HG03095 (cell line): Measurements from ENCODE around the gene RNF40.

Source experiments
- ATAC-seq: cut with Tn5 transposase; IDR thresholded peaks from one replicate; pipeline ENCODE4 v1.9.1; 2021; ENCODE audit warnings: moderate library complexity; ENCODE audit not compliant: unreplicated experiment

RNF40 gene

DNA sequence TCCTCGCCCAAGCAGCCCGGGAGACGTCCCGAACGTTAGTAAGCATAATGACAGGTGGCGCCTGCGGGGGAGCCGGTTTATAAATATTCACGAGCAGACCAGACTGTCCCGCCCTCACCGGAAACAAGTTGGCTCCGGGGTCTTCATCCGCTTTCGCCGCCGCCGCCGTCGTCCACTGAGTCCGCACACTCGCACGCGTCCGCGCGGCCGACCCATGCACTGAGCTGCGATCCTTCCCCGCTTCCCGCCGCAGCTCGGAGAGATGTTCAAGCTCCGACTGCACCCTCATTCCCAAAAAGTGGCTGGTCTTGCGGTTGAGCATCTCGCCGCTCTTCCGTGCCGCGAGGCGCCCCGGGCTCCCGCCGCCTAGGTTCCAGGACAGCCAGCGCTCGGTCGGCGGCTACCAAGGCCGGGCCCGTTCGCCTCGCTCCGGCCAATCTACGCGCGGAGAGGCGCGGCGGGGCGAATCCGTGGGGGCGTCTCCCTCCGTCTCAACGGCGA, 645 bp upstream of the RNF40 start:
- ATAC-seq, result no peak

DNA sequence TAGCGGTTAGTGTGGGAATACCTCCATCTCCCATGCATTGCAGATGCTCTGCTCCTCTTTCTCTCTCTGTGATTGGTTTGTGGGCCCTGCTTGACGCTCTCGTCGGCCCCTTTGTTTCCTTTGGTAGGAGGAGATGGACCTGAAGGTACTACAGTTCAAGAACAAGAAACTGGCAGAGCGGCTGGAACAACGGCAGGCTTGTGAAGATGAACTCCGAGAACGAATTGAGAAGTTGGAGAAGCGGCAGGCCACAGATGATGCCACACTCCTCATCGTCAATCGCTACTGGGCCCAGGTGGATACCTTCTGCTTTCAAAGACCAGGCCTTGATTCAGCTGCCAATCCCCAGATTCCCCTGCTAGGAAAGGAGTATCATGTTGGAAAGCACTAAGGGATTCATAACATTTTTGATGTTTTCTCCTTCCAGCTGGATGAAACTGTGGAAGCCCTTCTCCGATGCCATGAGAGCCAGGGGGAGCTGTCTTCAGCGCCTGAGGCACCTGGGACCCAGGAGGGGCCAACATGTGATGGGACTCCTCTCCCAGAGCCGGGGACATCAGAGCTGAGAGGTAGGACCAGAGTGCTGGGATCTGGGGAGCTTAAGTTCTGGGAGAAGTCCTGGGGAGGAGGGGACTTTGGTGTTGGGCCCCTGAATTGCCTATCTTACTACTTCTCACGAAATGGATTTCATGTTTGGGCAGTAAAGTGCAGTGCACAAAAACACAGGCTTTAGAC, 1.0 kb downstream of the RNF40 start:
- no peak for ATAC-seq

DNA sequence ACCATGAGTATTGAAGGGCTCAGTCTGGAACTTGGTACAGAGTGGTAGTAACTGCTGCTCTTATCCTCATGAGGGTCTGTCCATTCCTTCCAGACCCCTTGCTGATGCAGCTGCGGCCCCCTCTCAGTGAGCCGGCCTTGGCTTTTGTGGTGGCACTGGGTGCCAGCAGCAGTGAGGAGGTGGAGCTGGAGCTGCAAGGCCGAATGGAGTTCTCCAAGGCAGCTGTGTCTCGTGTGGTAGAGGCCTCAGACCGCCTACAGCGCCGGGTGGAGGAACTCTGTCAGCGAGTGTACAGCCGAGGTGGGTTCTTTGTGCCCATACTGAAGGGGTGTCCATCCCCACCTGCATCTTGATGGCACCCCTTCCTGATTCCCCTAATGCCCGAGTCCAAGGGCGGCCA, 2.0 kb downstream of the RNF40 start:
- no peak for ATAC-seq

DNA sequence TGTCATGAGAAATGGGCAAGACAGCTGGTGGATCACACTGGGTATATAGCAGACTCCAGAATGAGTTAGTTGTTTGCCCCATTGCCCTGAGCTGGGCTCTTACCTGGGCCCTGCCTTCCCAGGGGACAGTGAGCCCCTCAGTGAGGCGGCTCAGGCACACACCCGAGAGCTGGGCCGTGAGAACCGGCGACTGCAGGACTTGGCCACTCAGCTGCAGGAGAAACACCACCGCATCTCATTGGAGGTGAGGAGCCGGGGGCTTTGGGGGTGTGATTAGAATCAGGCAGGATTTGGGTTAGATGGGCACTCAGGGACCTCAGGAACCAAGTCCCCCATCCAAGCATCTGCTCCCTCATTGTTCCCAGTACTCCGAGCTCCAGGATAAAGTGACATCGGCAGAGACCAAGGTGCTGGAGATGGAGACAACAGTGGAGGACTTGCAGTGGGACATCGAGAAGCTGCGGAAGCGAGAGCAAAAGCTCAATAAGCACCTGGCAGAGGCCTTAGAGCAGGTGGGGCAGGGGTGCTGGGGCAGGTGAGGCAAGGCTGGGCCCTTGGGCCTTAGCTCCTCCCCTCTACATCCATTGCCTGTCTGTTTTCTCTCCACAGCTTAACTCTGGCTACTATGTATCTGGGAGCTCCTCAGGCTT, 2.8 kb downstream of the RNF40 start:
- ATAC-seq, result no peak

DNA sequence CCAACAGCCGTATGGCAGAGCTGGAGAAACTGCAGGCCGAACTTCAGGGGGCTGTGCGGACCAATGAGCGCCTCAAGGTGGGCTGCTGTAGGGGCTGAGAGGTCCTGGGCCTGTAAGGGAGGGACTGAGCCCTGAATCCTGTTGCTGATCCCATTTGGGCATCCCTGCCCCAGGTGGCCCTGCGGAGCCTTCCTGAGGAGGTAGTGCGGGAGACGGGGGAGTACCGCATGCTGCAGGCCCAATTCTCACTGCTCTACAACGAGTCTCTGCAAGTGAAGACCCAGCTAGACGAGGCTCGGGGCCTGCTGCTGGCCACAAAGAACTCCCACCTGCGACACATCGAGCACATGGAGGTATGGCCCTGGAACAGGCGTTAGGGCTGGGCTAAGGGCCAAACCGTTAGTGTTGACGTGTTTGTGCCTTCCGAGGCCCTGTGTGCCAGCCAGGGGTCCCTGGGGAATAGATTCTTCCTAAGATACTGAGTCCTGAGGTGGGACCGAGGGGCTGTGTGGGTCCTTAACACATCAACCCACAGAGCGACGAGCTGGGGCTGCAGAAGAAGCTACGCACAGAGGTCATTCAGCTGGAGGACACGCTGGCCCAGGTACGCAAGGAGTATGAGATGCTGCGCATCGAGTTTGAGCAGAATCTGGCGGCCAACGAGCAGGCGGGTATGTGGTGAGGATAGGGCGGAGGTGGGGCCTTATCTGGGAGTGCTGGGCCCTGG, 4.2 kb downstream of the RNF40 start:
- no peak for ATAC-seq

DNA sequence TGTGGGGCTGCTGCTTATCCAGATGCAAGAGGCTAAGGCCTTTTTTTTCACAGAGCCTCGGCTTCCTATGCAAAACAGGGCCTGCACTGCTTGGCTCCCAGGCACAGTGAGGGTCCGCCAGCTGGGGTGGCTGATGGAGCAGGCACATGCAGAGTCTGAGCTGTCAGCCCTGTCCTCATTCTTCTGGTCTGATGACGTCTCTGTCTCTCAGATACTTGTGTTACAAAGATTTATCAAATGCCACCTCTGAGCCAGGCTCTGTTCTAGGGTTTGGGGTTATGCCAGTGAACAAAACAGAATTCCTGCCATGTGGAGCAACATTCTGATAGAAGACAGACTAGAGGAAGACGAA, 4.8 kb downstream of the RNF40 start:
- no peak for ATAC-seq

DNA sequence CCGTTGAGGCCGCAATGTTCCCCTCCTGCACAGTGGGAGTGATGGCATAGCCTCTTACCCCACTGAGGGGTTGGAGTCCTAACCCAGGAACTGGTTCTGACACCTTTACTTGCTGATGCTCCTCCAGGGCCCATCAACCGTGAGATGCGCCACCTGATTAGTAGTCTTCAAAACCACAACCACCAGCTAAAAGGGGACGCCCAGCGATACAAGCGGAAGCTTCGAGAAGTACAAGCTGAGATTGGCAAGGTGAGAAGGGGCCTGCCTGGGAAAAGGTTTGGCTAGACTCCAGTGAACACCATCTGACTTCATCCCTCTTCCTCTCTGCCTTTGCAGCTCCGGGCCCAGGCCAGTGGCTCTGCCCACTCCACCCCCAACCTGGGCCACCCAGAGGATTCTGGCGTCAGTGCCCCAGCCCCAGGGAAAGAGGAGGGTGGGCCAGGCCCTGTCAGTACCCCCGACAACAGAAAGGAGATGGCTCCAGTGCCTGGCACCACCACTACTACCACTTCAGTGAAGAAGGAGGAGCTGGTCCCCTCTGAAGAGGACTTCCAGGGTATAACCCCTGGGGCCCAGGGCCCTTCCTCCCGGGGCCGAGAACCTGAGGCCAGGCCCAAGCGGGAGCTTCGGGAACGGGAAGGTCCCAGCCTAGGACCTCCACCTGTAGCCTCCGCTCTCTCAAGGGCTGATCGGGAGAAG, 5.8 kb downstream of the RNF40 start:
- no peak for ATAC-seq

DNA sequence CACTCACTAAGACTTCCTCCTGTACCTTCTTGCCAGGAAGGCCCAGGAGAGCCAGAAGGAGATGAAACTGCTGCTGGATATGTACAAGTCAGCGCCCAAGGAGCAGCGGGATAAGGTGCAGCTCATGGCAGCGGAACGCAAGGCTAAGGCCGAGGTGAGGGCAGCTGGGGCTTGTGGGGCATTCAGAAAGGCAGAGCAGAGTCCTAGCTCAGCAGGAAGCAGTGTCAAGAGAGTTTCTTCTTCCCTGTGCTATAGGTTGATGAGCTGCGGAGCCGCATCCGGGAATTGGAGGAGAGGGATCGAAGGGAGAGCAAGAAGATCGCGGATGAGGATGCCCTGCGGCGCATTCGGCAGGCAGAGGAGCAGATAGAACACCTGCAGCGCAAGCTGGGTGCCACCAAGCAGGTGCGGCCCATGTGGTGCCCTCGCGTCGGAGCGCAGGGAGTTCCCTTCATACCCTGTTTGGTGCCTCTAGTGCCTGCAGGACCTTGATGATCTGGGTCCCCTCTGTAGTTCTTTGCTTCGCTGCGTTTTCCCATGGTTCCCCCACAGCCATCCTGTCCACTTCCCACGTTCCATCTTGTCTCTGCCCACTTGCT, 6.6 kb downstream of the RNF40 start:
- ATAC-seq, result no peak

DNA sequence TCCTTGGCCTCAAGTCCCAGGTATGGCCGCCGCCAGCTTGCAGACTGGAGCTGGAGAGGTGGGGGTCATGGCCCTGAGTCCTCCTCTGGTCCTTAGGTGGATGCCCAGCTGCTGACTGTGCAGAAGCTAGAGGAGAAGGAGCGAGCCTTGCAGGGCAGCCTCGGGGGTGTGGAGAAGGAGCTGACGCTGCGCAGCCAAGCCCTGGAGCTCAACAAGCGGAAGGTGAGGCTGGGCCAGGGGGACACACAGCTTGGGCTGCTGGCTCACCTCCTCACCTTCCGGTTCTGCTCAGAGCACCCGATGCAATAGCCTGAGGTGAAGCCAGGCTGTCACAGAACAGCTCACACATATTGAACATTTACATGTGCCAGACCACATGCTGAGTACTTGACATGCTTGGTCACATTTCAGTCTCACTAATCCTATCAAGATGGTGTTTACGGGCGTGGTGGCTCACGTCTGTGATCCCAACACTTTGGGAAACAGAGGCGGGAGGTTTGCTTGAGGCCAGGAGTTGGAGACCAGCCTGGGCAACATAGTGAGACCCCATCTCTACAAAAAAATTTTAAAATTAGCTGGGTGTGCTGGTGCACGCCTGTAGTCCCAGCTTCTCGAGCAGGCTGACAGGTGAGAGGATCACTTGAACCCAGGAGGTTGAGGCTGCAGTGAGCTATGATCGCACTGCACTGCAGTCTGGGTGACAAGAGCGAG, 7.4 kb downstream of the RNF40 start:
- no peak for ATAC-seq

DNA sequence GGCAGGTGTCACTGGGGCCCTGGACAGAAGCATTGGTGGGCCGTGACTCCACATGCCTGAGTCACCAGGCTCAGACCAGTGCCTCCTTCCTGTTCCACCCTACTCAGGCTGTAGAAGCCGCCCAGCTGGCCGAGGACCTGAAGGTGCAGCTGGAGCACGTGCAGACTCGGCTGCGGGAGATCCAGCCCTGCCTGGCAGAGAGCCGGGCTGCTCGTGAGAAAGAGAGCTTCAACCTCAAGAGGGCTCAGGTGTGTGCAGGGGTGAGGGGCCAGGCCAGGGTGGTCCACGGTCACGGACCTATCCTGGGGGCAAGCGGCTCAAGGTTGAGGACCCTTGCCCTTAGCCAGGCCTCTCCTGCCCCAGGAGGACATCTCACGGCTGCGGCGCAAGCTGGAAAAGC, 9.6 kb downstream of the RNF40 start:
- no peak for ATAC-seq

DNA sequence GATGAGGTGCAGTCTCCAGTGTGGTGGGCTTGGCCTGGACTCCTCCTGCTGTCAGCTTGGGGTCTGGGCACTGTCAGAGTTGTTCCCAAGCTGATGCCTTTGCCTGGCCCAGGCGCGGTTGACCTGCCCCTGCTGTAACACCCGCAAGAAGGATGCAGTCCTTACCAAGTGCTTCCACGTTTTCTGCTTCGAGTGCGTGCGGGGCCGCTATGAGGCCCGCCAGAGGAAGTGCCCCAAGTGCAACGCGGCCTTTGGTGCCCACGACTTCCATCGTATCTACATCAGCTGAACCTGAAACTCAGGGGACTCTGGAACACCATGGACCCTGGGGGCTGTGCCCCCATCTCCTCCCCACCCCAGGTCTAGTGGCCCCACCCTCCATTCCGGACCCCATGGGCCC, 11.7 kb downstream of the RNF40 start:
- ATAC-seq, result no peak

DNA sequence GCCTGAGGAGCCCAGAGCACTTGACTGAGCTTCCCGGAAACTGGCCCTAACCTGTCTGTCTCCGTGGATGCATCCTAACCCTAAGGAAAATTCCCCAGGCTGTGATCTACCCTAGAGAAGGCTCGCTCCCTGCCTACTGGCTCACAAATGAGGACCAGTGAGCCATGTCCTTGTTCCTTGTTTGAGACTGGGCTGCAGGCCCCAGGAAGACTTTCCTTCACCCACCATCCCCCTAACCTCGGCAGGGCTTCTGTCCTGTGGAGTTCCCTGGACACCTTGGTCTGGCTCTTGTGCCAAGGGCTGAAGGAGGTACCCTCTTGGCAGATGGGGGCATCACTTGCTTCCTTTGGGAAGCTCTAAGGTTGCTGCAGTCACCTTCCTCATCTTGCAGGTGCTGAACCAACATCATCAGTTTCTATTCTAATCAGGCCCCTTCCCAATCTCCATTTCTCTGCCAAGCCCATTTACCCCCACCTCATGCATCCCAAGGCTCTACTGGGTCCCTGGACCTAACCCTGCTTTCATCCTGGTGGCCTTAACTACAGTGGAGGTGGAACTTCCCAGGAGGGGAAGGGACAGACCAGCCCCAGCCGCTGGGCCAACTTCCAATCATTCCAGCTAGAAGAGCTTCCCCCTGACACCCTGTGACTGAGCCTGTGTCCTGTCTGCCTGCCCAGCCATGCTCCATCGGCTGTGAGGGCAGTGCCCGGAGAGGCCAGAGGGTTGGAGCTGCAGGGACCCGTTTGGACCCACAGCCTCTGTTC, 12.4 kb downstream of the RNF40 start:
- no peak for ATAC-seq

DNA sequence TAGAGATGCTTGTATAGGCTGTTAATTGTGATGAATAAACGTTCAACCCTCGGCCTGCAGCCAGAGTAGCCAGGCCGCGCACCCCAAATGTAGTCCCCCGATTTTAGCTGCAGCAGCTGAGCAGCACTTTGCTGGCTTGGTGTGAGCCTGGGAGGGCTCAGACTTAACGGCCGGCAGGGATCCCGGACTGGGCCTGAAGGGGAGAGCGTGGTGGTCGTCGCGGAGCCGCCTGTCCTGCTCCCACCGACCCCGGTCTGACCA, 12.9 kb downstream of the RNF40 start:
- ATAC-seq, result peak; percentile 7

DNA sequence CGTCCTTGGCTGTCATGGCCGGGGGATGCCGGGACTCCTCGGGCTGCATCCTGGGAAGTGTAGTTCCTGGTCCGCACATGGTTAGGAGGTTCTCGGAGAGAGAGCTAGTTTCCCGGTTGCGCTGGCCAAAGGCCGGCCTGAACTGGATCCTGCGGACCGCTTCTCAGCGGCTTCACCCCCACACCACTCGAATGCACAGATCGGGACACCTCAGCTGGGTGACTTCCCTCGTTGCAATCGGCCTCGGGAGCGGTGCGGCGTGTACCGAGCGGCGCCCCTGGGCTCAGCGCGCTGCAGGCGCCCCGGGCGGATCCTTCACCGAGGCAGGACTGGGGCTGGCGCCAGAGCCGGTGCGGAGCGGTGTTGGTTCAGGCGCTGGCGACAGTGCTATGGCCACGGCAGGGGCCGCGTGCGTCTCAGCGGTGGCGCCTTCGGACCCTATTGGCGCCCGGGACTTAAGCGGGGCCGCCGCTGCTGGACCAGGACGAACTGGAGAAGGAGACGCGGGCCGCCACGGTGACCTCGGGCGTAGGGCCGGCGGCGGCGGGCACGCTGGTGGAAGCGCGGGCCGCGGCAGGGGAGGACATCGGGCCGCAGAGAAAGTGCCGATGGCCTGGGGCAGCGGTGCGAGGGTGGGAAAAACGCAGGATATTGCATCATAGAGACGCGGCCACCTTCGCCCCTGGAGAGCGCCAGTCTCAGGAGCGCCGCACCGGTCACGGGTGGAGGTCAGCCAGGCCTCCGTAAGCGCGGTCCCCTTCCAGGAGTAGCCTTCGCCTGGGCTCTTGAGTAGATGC, 13.5 kb downstream of the RNF40 start:
- ATAC-seq, result peak; percentile 61

DNA sequence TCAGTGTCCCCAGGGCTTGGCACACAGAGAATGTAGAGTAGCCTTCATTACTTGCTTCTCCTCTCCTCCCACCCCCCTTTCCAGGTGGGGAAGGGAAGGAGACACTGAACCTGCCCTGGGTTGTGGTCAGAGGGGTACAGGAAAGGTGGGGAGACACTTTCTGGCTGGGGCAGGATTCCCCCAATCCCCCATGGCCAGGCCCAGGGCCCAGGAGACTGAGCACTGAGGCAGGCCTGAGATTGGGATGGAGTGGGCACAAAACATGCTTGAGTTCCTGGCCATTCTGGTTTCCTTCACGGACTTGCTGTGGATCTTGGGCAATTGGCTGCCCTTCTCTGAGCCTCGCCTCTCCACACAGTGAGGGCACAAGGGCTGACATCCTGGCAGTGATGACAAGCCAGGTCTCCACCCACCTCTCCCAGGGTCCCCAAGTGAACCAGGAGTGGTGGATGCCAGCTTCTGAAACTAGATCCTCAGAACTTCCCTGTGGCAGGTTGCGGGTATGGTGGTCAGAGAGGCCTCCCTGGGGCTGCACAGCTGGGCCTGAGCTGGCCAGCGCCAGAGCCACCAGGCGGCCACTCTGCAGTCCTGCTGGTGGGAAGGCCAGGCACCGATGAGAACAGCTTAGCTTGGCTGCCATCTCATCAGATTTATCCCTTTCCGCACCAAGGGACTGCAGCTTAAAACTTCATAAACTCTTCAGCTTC, 15.6 kb downstream of the RNF40 start:
- ATAC-seq, result no peak

DNA sequence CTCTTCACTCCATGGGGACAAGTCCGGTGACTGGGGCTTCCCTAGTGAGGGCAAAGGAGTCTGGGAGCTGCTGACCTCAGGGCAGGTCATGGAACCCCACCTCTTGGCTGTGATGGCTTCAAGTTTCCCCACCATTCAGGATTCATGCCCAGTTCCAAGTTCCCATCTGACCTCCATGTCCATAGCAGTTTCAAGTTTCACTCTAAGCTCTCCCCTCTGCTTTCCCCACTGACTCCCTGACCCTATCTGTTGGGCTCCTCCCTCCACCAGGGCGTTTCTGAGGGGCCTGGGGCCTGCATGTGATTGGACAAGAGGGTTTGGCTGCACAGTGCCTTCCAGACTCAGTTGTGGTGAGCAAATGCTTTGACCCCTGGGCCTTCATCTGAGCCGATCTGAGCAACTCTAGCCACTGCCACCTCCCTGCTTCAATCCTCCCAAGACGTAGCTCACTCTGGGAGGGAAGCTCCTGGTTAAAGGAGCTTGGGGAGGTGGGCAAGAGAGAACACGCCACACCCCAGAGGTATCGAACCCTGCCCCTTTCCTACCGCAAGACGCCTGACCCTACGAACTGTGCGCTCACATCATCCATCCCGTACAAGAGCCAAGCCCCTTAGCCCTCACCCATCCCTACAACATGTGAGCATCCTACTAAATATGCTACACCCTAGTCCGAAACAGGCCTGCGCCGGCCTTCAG, 16.6 kb downstream of the RNF40 start:
- ATAC-seq, result no peak

DNA sequence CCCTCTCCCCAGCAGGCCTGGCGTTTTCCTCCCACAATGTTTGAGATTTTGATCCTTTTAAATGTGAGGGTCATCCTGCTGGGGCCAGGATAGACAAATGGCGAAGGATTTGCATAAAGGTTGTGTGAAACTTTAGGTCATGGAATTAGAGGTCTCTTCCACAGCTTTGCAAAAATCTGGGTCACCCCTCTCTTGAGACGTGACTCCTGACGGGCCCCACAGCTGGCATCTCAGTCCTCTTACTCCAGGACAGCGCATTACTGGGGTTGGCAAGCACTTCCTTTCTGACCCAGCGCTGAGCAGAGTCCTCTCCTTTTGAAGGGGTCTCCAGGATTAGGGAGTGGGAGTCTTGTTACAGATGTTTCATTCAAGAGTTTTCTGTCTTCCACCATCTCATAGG, 17.5 kb downstream of the RNF40 start:
- no peak for ATAC-seq

DNA sequence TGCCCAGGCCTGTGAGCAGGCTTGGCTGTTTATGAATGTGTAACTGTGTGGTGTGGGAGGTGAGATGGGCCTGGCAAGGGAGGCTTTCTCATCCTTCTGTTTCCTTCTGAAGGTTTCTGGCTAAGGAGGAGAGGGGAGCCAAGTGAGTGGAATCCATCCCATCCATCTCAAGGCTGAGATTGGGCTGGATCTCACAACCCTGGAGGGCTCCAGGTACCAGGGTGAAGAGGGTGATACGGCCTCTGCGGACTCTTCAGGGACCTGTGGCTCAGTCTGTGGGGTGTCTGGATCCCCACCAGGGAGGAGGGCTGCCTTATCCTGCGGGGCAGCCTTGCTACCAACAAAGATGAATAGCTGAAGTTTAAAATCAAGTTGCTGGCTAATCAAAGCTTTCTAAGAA, 17.9 kb downstream of the RNF40 start:
- no peak for ATAC-seq
